Measurements from ENCODE around the gene IGFL4.

The IGFL4 gene

GRCh38 chr19:46018729-46019251 lies 22.0 kb downstream of the IGFL4 start:
- no peak for DNase-seq

GRCh38 chr19:46017874-46018675 lies 22.7 kb downstream of the IGFL4 start:
- DNase-seq: no peak

- DNase-seq: no peak
Observed at GRCh38 chr19:46017095-46017429, 23.7 kb downstream of the IGFL4 start.

GRCh38 chr19:46016426-46017094 lies 24.2 kb downstream of the IGFL4 start:
- peak; percentile 86 for DNase-seq

GRCh38 chr19:46015687-46016425 lies 24.9 kb downstream of the IGFL4 start:
- DNase-seq: peak; percentile 33

- DNase-seq: peak; percentile 67
Observed at GRCh38 chr19:46014941-46015686, 25.7 kb downstream of the IGFL4 start.

- DNase-seq: no peak
Observed at GRCh38 chr19:46014534-46014933, 26.3 kb downstream of the IGFL4 start.

- DNase-seq: peak; percentile 74
Observed at GRCh38 chr19:46009530-46010510, 31.0 kb downstream of the IGFL4 start.

GRCh38 chr19:46006411-46006810 lies 34.4 kb downstream of the IGFL4 start:
- no peak for DNase-seq

- no peak for DNase-seq
Observed at GRCh38 chr19:46002678-46003275, 38.0 kb downstream of the IGFL4 start.

- DNase-seq: peak; percentile 73
Observed at GRCh38 chr19:46000491-46001246, 40.1 kb downstream of the IGFL4 start.

GRCh38 chr19:45999653-46000121 lies 41.1 kb downstream of the IGFL4 start:
- peak; percentile 14 for DNase-seq

- DNase-seq: no peak
Observed at GRCh38 chr19:45998834-45999233, 42.0 kb downstream of the IGFL4 start.

GRCh38 chr19:45996933-45997332 lies 43.9 kb downstream of the IGFL4 start:
- no peak for DNase-seq

GRCh38 chr19:45995715-45996385 lies 45.0 kb downstream of the IGFL4 start:
- DNase-seq: no peak

GRCh38 chr19:45994998-45995714 lies 45.6 kb downstream of the IGFL4 start, which contains the start of gene CCDC61:
Gene CCDC61, plus strand, starts transcription at chr19:45995467. Its CDS starts 7,552 bp downstream, at chr19:46003019.
- DNase-seq: peak; percentile 100

GRCh38 chr19:45994456-45994997 lies 46.3 kb downstream of the IGFL4 start:
- DNase-seq: no peak

GRCh38 chr19:45990113-45990728 lies 50.6 kb downstream of the IGFL4 start:
- DNase-seq: no peak
